Peyer's patch (tissue), 4 donors: Measurements from ENCODE around the gene CAPN3. TPM values are rescaled to one million over a fixed set of nuclear protein-coding genes. Genes with fewer than 3 reads are reported as not detected.
"Not testable (repeated sequence)": the region's sequence is repeated elsewhere in the genome, so short reads cannot be mapped to it uniquely, and the experiment has no call there.

Experiments
- DNase-seq, 3 donors: peaks; one replicate each; pipeline ENCODE4 v3.0.0-alpha.2; 2017 to 2019
- H3K27ac ChIP-seq, 4 donors: fragments of 200-600 bp; sonication (generic); one replicate each; pipeline ENCODE4 v1.5.1; 2016 to 2019
- H3K27me3 ChIP-seq, 2 donors: fragments of 200-600 bp; sonication (generic); one replicate each; pipeline ENCODE4 v1.5.1; 2019
- H3K36me3 ChIP-seq, 3 donors: fragments of 200-600 bp; sonication (generic); one replicate each; pipeline ENCODE4 v1.5.1; 2016 to 2019
- H3K4me1 ChIP-seq, 4 donors: fragments of 200-600 bp; sonication (generic); one replicate each; pipeline ENCODE4 v1.5.1; 2016 to 2019
- H3K4me3 ChIP-seq, 4 donors: fragments of 200-600 bp; sonication (generic); 1 replicate in 3 of 4; 2 replicates in 1 of 4; pipeline ENCODE4 v1.5.1; 2016 to 2019; ENCODE audit warnings: mild to moderate bottlenecking in 1 of 4
- H3K9me3 ChIP-seq, 4 donors: fragments of 200-600 bp; sonication (generic); one replicate each; pipeline ENCODE4 v1.5.1; 2016 to 2019; ENCODE audit warnings: mild to moderate bottlenecking in 1 of 4
- CTCF ChIP-seq, 6 experiments: fragments of 450-650 bp in 4 of 6; fragments of 200-600 bp in 2 of 6; sonication (generic) in 1 of 6; IDR thresholded peaks; one replicate each; pipeline ENCODE4 v1.5.1; 2017 to 2019; ENCODE audit warnings: antibody characterized with exemption in 6 of 6, mild to moderate bottlenecking in 3 of 6, moderate library complexity in 1 of 6
- POLR2A ChIP-seq, 2 donors: fragments of 450-650 bp; IDR thresholded peaks; one replicate each; pipeline ENCODE4 v1.5.1; 2017; ENCODE audit warnings: antibody characterized with exemption in 2 of 2, mild to moderate bottlenecking in 2 of 2, moderate library complexity in 2 of 2
- total RNA-seq, 4 donors: library from RNA; depleted of rRNA; stranded (reverse); fragments of >200 nt; gene quantifications; one replicate each; pipeline ENCODE4 v1.1.0, GENCODE V29; 2016

CAPN3 gene
- total RNA-seq, 4 donors from 2014 or later: 9.1 to 76.7 (median 17.7) TPM

- no peak for DNase-seq
- no peak overlapping the region for H3K4me3 ChIP-seq
- H3K9me3 ChIP-seq: no peaks in the 10 kb centered on the region
- peak overlapping the region in 2 of 4 donors; percentile 23 to 29 for H3K27ac ChIP-seq
- H3K4me1 ChIP-seq: no peaks in the 10 kb centered on the region
- no peaks in the 10 kb centered on the region for H3K27me3 ChIP-seq
- TF ChIP-seq CTCF (IDR thresholded peaks at IDR 0.05): no peak
- TF ChIP-seq POLR2A (IDR thresholded peaks at IDR 0.05): no peak
- H3K36me3 ChIP-seq: peaks cover 0 to 29% (median 0%) of the 10 kb centered on the region in 3 donors
Measured at GRCh38 chr15:42324308-42324707, 35.0 kb upstream of the CAPN3 start.

- Histone ChIP-seq H3K27ac (no peak overlapping the region), H3K9me3 (no peaks in the 10 kb centered on the region), H3K36me3 (peaks cover 0 to 19% (median 0%) of the 10 kb centered on the region in 3 donors), H3K4me1 (no peaks in the 10 kb centered on the region), H3K4me3 (no peak overlapping the region), H3K27me3 (no peaks in the 10 kb centered on the region)
- TF ChIP-seq POLR2A (IDR thresholded peaks at IDR 0.05) (no peak), CTCF (IDR thresholded peaks at IDR 0.05) (no peak)
- DNase-seq: no peak
Measured at GRCh38 chr15:42329161-42329560, 30.1 kb upstream of the CAPN3 start.

GRCh38 chr15:42329992-42330391, 29.3 kb upstream of the CAPN3 start:
- Histone ChIP-seq H3K9me3 (peaks cover 0 to 3% (median 0%) of the 10 kb centered on the region in 4 donors), H3K36me3 (peaks cover 0 to 23% (median 0%) of the 10 kb centered on the region in 3 donors), H3K4me3 (no peak overlapping the region), H3K27me3 (no peaks in the 10 kb centered on the region), H3K27ac (no peak overlapping the region), H3K4me1 (no peaks in the 10 kb centered on the region)
- no peak for DNase-seq
- TF ChIP-seq CTCF (IDR thresholded peaks at IDR 0.05) (no peak), POLR2A (IDR thresholded peaks at IDR 0.05) (no peak)

- Histone ChIP-seq H3K36me3 (peaks cover 0 to 21% (median 0%) of the 10 kb centered on the region in 3 donors), H3K9me3 (peaks cover 0 to 4% (median 0%) of the 10 kb centered on the region in 4 donors), H3K4me3 (no peak overlapping the region), H3K4me1 (no peaks in the 10 kb centered on the region), H3K27ac (no peak overlapping the region), H3K27me3 (no peaks in the 10 kb centered on the region)
- no peak for TF ChIP-seq POLR2A (IDR thresholded peaks at IDR 0.05)
- TF ChIP-seq CTCF (IDR thresholded peaks at IDR 0.05): no peak
- no peak for DNase-seq
Measured at GRCh38 chr15:42331235-42331634, 28.1 kb upstream of the CAPN3 start.

GRCh38 chr15:42332331-42332730, 27.0 kb upstream of the CAPN3 start:
- TF ChIP-seq POLR2A (IDR thresholded peaks at IDR 0.05): no peak
- TF ChIP-seq CTCF (IDR thresholded peaks at IDR 0.05): no peak

GRCh38 chr15:42335074-42335473, 24.2 kb upstream of the CAPN3 start:
- Histone ChIP-seq H3K9me3 (peaks cover 0 to 4% (median 0%) of the 10 kb centered on the region in 4 donors), H3K4me3 (no peak overlapping the region), H3K36me3 (peaks cover 0 to 10% (median 0%) of the 10 kb centered on the region in 3 donors), H3K27me3 (no peaks in the 10 kb centered on the region), H3K27ac (no peak overlapping the region), H3K4me1 (no peaks in the 10 kb centered on the region)
- TF ChIP-seq CTCF (IDR thresholded peaks at IDR 0.05) (no peak), POLR2A (IDR thresholded peaks at IDR 0.05) (no peak)
- DNase-seq: no peak

More at GRCh38 chr15:42332331-42332730, 27.0 kb upstream of the CAPN3 start:
- no peak for DNase-seq
- peaks cover 0 to 11% (median 0%) of the 10 kb centered on the region in 3 donors for H3K36me3 ChIP-seq
- H3K4me3 ChIP-seq: no peak overlapping the region
- no peak overlapping the region for H3K27ac ChIP-seq
- peaks cover 0 to 4% (median 0%) of the 10 kb centered on the region in 4 donors for H3K9me3 ChIP-seq
- no peaks in the 10 kb centered on the region for H3K27me3 ChIP-seq
- H3K4me1 ChIP-seq: no peaks in the 10 kb centered on the region

GRCh38 chr15:42336650-42337049, 22.7 kb upstream of the CAPN3 start:
- not testable (repeated sequence) for H3K9me3 ChIP-seq, H3K27me3 ChIP-seq, H3K4me3 ChIP-seq, H3K4me1 ChIP-seq, H3K36me3 ChIP-seq, DNase-seq, H3K27ac ChIP-seq

- H3K4me1 ChIP-seq, H3K36me3 ChIP-seq, H3K4me3 ChIP-seq, DNase-seq, H3K27ac ChIP-seq, H3K9me3 ChIP-seq, H3K27me3 ChIP-seq: not testable (repeated sequence)
Measured at GRCh38 chr15:42337104-42337503, 22.2 kb upstream of the CAPN3 start.
